Occipital lobe (tissue), 2 donors: ENCODE measurements around the gene OR1F1. TPM values are rescaled to one million over a fixed set of nuclear protein-coding genes. Genes with fewer than 3 reads are reported as not detected.
"Not testable (repeated sequence)": the region's sequence is repeated elsewhere in the genome, so short reads cannot be mapped to it uniquely, and the experiment has no call there.

Experiments used
- DNase-seq: peaks from one replicate; lab custom pipeline; 2025; lab: John Stamatoyannopoulos, UW
- total RNA-seq: library from RNA; depleted of rRNA; stranded (reverse); fragments of >200 nt; gene quantifications from one replicate; pipeline ENCODE4 v1.2.3, GENCODE V29; 2014

The OR1F1 gene
- 0.78 TPM for total RNA-seq

- no peak for DNase-seq
Observed at GRCh38 chr16:3187798-3188674, at the start of gene OR1F1. Gene OR1F1, plus strand, starts transcription at chr16:3188204.

GRCh38 chr16:3138342-3138741 lies 49.7 kb upstream of the OR1F1 start:
- DNase-seq, result no peak

DNA sequence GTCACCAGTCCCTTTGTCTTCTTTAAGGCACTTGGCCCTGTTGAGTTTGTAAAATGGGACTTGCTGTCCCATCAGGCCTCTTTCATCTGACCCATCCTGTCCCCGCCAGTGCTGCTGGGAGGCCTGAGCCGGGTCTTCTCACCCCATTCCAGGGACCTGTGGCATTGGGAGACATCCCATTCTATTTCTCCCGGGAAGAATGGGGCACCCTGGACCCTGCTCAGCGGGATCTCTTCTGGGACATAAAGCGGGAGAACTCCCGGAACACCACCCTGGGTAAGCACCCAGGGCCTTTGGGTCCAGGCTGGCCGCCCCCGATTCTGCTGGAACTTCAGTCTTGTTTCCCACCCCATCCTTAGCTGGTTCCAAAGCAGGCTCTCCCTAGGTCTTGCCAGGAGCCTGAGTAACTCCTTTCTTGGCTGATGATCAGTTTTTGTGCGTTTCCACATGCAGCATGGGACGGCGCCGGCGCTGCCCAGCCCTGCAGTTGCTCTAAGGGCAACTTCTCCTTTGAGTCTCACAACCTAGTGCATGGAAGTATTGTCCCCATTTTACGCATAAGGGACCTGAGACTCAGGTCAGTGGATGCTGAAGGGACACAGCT lies 49.1 kb upstream of the OR1F1 start:
- DNase-seq, result no peak

GRCh38 chr16:3139561-3139960 lies 48.4 kb upstream of the OR1F1 start:
- DNase-seq, result not testable (repeated sequence)

DNA sequence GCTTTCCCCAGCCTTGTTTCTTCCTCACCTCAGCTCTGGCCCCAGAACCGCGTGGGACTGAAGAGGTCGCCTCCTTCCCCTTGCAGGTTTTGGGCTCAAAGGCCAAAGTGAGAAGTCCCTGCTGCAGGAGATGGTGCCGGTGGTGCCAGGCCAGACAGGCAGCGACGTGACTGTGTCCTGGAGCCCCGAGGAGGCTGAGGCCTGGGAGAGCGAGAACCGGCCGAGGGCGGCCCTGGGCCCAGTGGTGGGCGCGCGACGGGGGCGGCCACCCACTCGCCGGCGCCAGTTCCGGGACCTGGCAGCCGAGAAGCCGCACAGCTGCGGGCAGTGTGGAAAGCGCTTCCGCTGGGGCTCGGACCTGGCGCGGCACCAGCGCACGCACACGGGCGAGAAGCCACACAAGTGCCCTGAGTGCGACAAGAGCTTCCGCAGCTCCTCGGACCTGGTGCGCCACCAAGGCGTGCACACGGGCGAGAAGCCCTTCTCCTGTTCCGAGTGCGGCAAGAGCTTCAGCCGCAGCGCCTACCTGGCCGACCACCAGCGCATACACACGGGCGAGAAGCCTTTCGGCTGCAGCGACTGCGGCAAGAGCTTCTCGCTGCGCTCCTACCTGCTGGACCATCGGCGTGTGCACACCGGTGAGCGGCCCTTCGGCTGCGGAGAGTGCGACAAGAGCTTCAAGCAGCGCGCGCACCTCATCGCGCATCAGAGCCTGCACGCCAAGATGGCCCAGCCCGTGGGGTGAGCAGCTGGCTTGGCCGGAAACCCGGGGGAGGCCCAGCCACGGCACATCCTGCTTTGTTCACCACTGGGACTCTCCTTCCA lies 47.2 kb upstream of the OR1F1 start:
- no peak for DNase-seq

DNA sequence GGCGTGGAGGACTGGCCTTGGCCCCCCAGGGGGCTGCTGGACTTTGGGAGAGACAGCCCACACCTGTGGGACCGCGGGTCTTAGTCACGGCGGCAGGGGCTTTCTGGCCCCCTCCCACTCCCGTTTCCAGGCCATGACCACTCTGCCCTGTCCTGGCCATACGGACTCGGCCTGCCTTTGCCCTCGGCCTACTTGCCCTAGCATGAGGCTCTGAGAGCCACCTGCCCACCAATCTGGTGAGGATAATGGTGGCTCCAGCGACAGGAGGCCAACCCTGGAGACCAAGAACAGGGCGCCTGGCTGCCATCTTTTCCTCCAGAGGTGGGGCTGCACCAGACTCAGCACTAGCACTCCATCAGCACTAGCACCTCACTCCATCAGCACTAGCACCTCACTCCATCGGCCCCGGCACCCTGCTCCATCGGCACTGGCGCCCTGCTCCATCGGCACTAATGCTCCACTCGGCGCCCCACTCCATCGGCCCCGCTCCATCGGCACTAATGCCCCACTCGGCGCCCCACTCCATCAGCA lies 46.2 kb upstream of the OR1F1 start:
- DNase-seq, result no peak

GRCh38 chr16:3142327-3142726 lies 45.7 kb upstream of the OR1F1 start:
- DNase-seq, result no peak

DNA sequence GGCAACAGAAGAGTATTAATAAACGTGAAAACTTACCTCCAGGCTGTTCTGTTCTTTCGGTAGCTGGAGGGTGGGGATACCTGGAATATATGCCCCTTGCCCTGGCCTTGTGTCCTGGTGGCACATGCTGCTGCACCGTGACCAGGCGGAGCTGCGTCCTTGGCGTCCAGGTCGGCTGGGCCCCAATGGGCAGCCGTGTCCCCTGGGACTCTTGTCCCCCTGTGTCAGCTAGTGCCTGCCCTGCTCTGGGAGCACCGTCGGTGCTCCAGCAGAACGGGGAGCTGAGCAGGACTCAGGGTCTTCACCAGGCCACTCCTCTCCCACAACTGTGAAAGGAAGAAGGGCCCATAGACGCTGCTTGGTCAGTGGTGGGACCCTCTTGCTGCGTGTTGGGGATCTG lies 45.2 kb upstream of the OR1F1 start:
- DNase-seq, result no peak

DNA sequence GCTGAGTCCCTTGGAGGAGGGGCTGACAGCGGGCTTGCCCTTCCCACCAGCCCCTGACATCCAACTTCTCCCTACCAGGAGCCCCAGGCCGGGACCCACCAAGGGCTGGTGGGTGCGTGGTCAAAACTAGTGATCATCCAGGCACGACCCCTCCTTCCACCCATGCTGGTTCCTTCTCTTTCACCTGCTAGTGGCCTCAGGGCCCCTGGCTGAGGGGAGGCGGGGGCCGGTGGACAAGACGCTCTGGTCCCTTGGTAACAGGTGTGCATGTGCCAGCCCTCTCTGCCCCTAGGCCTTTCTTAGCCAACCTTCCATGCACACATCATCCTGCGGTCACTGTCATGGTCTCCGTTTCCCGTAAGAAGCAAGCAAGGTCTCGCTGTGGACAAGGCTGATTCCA lies 44.8 kb upstream of the OR1F1 start:
- no peak for DNase-seq

DNA sequence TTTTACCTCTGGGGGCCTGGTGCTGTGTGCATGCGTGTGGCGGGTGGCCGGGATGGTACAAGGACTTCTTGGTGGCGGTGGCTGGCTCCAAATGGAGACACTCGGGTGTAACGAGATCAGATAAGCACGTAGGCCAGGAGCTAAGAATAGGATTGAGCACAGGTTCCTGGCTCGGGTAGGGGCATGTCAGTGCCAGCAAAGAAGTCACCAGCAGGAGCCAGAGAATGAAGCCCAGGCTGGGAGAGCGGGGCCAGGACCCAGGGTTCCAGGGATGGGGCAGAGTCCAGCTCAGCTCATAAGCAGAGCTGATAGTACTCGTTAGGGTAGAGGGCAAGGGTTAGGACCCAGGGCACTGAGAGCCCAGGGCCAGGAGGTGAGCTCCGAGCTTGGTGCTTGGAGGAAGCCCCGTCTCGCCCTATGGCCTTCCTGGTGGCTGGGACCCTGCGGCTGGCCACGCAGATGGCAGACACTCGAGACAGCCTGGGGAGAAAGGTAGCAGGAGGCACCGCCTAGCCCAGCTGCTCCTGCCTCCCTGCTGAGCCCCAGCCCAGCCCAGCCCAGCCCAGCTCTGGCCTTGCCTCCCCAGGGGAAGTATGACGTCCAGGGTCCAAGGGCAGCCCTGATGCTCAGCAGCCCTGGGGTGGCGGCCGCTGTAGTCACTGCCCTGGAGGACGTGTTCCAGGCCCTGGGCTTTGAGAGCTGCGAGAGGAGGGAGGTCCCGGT lies 44.2 kb upstream of the OR1F1 start:
- DNase-seq, result no peak

DNA sequence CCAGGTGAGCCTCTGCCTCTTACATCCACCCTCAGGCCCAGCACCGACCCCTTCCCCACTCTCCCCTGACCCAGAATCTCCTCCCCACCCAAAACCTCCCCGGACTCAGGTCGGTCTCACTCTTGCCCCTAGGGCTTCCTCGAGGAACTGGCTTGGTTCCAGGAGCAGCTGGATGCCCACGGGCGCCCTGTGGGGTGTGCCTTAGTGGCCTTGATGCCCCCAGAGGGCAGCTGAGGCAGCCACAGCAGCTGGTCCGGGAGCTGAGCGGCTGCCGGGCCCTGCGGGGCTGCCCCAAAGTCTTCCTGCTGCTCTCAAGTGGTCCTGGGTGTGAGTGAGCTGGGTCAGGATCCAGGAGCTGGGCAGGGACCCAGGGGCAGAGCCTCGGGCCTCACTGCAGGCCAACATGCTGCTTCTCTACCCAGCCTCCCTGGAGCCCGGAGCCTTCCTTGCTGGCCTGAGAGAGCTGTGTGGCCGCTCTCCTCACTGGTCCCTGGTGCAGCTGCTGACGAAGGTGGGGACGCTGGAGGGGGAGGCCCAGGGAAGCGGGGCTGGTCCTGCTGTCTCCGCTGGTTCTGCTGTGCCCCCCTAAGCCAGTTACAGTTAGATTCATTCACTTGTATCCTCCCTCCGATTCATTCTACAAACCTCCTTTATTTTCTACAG lies 43.6 kb upstream of the OR1F1 start:
- no peak for DNase-seq

DNA sequence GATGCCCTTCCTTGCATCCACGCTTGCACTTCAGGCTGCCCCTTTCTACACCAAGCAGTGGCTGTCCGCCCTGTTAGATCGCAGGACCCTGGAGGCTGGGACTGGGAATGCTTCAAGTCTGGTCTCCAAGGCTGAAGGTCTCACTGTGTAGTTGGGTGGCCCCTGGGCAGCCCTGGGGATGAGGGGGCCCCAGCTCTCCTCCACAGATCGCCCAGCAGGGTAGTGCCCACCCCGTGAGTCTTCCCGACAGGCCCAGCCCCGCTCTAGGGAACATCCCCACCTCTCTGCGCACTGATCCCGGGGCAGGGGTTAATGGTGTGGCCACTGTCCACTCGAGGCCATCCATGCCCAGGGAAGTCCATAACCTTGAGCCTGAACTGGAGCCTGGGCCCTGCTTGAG lies 42.9 kb upstream of the OR1F1 start:
- no peak for DNase-seq

DNA sequence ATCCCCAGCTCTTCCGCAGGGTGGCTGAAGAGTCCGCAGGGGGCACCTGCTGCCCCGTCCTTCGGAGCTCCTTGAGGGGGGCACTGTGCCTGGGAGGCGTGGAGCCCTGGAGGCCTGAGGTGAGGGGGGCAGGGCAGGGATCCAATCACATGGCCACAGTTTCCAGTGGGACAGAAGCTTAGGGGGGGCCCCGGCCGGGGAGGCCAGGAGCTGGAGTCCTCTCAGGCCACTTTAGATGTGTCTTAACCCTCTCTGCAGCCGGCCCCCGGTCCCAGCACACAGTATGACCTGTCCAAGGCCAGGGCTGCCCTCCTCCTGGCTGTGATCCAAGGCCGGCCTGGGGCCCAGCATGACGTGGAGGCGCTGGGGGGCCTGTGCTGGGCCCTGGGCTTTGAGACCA lies 42.3 kb upstream of the OR1F1 start:
- DNase-seq, result no peak

DNA sequence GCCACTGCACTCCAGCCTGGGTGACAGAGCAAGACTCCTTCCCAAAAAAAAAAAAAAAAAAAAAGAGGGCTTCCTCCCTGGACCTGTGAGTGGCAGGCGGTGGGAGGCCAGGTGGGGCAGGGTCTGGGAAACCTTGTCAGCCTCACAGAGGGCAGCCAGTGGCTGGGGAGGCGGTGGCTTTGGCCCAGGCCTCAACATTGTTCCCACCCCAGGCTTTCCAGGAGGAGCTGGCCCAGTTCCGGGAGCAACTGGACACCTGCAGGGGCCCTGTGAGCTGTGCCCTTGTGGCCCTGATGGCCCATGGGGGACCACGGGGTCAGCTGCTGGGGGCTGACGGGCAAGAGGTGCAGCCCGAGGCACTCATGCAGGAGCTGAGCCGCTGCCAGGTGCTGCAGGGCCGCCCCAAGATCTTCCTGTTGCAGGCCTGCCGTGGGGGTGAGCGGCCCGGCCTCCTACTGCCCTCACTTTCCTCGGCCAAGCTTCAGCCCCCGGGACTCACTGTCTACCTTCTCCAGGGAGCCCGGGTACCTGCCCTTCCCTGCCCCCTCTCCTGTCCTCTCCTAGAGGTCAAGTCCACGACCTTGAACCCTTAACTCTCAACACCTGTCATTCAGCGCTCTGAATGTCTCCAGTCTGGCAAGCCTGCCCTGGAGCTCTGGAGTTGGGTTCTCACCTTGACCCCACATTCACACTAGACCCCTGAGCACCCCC lies 40.8 kb upstream of the OR1F1 start:
- DNase-seq, result no peak

DNA sequence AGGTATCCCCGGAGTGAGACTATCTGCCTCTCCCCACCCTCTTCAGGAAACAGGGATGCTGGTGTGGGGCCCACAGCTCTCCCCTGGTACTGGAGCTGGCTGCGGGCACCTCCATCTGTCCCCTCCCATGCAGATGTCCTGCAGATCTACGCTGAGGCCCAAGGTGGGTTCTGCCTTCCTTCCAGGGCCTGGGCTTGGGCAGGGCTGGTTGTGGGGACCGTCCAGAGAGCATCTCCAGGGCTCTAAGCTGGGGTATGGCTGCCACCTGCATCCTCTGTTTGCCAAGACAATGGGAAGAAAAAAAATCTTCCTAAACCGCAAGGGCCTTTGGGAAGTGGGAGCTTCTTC lies 40.3 kb upstream of the OR1F1 start:
- DNase-seq, result no peak

DNA sequence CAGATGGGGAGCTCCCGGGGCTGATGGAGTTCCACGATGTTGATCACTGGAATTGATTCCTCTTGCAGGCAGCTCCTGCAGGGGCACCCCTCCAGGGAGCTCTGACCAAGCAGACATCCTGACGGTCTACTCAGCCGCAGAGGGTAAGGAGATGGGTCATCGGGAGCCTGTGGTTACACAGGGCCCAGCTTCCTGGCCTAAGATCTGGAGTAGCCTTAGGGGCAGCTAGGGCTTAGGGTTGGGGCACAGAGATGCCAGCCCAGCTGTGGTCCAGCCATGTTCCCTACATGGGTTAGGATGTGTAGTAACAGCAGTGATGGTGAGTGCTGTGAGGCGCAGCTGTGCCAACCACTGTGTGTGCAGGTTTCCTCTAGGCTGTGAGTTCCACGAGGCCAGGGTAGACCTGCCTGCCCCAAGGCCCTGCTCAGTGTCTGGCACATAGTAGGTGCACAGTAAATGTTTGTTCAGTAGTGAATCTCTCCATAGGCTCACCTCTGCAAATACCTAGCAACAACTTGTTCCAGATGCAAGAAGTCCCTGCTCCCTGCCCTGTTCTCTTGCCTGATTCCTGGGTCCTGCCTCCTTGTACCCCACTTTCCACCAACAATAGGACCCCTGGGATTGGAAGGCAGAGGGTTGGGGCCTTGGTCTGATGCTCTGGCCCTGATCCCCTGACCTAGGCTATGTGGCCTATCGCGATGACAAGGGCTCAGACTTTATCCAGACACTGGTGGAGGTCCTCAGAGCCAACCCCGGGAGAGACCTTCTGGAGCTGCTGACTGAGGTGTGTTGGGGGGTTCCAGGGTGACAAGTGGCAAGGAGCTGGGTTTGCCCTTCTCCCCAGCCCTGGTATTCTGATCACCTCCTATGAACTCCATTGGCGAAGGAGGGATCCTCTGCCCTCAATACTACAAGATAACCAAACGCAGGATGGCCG lies 39.5 kb upstream of the OR1F1 start:
- no peak for DNase-seq

DNA sequence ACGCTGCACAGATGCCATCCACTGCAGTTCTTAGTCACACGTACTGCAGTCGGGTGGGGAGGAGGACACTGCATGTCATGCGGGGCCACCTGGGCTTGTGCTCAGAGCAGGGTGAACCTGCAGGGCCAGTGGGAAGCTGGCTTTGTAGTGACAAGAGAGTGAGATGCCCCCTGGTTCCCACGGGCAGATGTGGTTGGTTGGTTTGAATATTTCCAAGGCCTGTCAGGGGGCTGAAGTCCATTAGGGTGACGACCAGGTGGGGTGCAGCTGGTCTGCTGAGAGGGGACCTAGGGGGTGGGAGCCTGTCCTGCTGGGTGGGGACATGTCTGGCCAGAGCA lies 38.8 kb upstream of the OR1F1 start:
- DNase-seq, result no peak

DNA sequence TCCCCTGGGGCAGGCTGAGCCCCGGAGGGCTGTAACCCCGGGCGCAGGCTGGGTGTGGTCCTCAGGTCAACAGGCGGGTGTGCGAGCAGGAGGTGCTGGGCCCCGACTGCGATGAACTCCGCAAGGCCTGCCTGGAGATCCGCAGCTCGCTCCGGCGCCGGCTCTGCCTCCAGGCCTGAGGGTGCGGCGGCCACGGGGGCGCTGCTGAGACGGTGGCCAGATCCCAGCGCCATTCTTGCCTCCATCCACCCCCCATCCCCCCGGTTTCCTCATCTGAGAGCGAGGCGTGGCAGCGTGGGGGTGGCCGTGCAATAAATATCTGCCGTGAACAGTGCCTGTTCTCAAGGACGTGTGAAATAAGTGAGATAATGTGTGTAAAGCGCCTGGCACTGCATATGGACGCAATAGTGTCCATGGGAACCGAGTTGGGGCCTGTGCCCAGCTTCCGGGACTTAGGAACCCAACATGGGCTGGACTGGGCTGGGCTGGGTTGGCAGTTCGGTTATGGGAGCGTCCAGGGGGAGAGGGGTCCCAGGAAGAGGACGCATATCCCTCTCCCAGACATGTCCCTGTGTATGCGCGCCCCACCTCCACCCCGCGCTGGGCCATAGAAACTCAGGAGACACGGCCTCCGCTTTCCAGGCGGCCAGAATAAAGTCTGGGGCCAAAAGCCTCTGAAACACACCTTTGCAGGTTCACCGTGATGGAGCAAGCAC lies 38.2 kb upstream of the OR1F1 start:
- peak; percentile 67 for DNase-seq
